Right hindlimb (tissue), 1 donor: Measurements from ENCODE around the gene NF1.
"Not testable (repeated sequence)": the region's sequence is repeated elsewhere in the genome, so short reads cannot be mapped to it uniquely, and the experiment has no call there.

ENCODE experiments used
- DNase-seq: peaks from one replicate; pipeline ENCODE4 v3.0.0-alpha.2; 2018

Gene NF1

DNA sequence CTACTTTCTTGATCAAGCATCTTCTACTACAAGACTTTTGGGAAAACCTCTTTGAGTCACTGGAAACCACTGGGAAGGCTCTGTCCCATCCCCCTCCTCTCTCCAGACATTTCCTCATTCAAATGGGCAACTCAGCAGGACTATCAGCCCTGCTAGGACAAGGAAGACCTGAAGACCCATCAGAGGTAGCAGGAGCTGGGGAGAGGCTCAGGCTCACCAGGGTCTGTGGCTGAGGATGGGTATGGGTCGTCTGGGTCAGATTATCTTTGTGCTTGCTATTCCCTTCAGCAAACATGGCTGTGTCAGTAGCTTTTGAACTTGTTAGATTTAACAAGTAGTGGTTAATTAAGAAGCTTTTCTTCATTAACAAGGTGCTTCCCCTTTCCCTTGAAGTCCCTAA is 15.0 kb upstream of the NF1 start:
- no peak for DNase-seq

DNA sequence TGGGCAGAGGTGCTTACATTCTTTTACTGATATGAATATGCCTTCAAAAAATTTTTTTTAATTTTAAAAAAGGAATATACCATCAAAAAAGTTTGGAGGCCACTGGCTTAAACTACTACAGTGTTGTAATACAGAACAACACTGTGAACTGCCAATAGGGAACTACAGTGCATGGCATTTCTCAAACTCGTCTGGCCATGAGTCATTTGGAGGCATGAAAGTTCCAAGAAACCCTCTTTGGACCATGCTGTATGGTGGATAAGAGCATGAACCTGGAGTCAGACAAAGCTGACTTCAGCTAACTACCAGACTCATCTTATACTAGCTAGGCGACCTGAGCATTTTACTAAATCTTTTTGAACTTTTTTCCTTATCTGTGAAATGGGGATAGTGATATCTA is 9.2 kb upstream of the NF1 start:
- no peak for DNase-seq

DNA sequence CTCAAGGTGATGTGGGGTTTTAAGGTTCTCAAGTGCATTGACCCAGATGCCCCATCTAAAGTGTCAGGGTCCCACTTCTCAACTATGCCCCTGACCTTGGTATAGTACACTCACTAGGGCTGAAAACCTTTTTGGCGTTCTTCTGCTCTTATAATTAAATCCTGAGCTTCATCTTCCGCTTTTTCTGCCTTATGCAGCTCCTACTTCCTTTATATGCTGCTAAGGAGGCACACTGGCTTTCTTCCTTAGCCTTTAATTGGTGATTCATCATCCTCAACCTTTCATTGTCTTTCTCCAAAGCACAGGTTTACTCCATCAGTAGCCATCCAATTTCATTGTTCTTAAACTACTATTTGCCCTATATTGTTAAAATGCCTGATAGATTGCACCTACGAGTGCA is 5.3 kb upstream of the NF1 start:
- DNase-seq = no peak

DNA sequence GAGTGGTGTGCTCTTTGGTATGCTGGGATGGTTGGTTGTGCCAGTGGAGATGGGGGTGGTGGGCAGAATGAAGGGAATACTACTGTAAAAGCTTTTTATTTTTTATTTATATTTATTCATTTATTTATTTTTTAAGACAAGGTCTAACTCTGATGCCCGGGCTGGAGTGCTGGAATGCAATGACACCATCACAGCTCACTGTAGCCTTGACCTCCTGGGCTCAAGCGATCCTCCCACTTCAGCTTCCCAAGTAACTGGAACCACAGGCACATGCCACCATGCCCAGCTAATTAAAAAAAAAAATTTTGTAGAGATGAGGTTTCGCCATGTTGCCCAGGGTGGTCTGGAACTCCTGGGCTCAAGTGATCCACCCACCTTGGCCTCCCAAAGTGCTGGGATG is 4.1 kb upstream of the NF1 start:
- not testable (repeated sequence) for DNase-seq

DNA sequence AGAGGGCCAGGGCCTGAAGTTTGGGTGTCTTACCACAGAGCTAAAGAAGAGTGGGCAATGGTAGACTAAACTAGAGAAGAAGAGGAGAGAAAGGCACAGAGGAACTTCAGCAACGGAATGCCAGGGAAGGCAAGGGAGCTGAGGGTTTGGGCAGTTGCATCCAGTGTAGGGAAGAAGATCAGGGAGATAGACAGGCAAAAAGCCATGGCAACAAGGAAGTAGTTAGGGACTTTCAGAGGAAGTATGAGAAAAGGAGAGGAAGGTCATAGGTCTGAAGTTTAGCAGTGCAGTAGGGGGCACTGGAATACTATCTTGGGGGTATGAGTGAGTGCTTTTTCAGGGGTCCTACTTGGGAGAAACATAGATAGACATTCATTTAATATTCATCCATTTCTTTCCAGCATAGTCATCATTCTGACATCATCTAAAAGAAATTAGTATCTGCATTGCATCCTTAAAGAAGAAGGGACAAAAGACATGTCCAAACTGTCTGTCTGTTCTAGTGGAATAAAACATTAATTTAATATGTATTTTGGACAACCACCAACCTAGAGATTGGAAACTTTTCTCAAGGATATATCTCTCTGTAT is 2.2 kb upstream of the NF1 start:
- no peak for DNase-seq

DNA sequence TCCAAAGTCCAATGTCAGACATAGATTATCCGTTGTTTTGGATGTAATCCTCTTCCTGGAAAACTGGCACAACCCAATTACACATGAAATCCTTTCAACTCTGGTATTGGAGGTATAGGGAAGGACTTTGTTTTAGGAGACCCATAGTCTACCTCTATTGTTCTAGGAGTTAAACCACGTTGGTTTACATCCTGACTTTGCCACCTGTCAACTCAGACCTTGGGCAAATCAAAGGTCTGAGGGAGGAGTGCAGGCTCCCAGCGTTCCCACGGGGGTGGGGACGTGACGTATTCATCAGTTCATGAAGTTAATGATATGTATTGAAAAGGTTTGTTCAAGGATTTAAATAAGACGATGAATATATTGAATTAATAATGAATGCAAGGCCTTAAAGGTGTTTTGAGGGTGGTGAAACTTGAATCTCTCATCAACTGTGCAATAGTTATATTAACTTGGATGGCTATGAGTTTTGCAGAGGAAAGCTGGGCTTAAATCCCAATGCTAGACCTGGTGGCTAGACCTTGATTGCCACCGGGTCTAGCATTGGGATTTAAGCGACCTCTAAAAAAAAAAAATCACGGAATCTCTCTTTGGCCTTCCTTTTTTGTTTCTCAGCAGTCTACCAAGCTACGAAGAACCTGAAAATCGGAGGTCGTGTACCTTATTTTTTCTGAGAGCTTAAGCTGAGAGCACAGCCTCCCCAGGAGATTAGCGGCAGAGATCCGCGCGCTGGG is 744 bp upstream of the NF1 start:
- no peak for DNase-seq

DNA sequence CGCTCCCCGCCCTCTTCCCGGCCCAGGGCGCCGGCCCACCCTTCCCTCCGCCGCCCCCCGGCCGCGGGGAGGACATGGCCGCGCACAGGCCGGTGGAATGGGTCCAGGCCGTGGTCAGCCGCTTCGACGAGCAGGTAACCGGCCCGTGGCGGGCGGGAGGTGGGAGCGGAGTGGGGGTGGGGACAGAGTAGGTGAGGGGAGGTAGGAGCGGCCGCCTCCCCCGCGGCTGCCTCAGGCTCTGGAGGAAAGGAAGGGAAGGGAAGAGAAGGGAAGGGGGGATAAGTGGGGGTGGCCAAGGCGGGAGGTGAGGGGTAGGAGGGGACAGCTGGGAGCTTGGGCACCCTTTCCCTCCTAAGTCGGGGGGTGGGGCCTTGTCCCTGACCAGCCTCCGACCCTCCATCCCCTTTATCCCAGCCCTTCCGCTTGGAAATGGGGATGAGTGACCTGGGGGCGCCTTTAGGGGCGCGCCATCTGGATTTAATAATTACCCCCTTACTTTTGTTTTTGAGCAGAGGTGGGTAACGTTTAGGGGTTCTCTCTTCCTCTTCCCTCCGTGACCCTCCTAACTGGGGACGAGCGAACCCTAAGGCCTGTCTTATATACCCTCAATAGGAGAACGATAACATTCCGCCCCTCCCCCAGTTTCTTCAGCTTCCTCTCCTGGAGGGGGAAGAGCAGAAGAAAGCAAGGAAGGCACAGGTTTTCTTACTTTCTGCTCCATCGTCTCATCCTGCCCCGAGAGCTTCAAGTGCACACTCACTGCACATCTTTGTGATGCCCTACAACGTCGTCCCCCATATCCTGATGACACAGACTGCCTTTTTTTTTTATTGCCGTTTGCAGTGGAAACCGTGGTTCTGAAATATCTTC is 694 bp downstream of the NF1 start:
- peak; percentile 84 for DNase-seq

DNA sequence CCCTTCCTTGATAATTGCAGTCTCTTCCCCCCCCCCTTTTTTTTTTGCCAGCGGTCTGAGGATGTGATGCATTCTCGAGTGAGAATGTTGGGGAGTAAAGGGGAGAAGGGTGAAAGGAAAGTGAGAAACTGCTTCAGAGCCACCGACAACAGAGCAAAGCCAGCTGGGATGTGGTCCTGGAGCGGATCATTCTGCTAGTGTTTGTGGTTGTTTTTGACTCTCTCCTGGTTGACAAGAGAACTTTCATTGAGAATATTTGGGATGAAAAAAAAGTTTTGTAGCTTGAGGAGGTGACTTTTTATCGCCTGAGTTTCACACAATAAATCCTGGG is 1.3 kb downstream of the NF1 start:
- peak; percentile 17 for DNase-seq

DNA sequence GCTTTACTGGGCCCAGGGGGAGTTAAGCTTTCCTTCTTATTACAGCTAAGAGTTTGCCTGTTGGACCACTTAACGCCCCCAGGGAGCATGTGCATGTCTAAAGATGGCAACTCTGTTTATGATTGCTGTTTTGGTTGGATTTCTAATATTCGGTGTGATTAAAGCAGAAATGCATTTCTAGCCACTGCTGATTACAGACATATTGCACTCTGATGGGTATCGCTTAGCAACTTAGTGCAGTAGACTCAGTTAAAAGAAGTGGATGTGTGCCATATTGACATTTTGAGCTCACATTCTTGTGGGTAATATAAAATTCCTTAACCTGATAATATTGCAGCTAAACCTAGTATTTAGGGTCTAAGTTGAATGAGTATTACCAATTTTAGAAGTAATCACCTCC is 4.2 kb downstream of the NF1 start:
- no peak for DNase-seq

DNA sequence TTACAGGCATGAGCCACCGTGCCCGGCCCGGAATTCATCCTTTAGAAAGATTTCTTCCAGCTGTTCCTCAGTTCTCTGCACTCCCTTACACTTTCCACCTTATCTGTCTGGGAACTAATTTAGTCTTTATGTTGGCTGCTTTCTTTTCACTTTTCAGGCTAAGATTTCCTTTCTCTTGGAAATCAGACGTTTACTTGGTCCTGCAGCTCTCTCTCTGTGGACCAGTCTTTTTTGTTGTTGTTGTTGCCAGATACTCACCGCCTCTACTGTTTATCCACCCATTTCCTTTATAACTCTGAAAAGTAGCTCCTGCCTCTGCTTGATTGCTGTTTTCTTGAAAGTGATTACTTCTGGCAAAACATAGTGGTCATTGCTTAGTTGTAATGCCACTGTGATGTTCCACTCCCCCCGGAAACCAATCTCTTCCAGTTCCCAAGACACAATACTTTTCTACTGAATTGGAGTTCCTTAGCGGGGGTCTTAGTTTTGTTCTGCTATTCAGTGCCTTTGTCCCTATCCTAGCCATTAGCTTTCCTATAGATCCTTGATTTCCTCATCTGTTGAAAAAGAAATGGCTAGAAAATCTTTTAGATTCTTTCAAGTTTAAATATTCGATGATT is 6.2 kb downstream of the NF1 start:
- no peak for DNase-seq

DNA sequence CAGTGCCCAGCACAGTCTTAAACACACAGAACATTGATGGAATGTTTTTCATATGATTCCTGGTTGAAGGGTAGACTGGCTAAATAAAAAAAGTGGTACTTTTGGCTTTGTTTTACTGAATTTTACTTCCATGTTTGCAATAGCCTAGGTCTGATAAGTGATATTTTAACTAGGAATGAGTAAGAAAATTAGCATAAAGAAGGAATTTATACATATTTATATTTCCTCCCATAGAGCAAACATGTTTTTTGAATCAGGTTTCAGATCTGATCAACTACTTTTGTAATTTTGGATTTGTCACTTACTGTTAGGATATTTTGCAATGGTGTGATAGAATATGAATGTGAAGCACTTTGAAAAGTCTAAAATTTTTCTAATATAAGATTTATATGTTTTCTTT is 7.2 kb downstream of the NF1 start:
- no peak for DNase-seq

DNA sequence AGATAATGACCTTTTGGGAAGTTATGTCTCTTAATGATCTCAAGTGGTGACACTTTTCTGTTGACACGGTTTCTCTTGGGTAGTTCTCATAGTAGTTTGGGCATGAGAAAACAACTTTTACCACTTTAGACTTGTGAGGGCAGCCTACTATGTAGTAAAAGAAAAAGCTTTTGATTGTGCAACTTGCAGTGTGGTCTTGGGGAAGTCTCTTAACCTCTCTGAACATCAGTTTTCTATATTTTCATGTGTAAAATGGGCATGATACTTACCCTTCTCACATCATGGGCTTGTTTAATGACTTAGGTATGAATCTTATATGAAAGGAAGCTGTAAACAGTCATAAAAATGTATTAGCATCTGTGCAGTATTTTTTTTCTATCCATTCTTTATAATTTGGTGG is 11.2 kb downstream of the NF1 start:
- DNase-seq = no peak

DNA sequence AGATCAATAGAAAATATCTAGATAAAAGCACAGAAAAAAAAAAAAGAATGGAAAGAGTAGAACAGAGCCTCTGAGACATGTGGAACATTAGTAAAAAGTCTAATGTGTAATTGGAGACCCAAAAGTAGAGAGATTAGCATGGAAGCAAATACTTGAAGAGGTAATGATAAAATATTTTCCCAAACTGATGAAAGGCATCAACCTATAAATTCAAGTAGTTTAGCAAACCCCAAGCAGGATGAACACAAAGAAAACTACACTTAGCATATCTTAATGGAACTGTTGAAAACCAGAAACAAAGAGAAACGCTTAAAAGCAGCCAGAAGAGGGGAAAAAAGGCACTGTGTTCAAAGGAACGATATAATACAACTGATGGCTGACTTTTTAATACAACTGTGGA is 16.4 kb downstream of the NF1 start:
- DNase-seq = no peak

DNA sequence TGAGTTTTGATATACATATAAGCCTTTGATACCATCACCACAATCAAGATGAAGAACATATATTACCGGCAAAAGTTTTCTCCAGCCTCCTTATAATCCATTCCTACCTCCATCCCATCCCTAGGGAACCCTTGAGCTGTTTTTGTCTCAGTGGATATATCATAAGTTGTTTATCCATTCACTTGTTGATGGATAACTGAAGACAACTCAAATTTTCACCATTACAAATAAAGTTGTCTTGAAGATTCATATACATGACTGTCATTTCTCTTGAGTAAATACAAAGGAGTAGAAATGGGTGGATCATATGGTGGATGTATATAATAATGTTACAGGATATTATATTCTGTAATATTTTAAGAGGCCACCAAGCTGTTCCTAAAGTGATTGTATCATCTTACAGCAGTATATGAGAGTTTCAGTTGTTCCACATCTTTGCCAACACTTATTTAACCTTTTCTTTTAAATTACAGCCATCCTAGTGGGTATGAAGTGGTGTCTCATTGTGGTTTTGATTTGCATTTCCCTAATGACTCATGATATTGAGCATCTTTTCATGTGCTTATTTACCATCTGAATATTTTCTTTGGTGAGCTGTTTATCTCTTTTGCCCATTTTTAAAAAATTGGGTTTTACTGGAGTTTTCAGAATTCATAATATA is 17.4 kb downstream of the NF1 start:
- no peak for DNase-seq

DNA sequence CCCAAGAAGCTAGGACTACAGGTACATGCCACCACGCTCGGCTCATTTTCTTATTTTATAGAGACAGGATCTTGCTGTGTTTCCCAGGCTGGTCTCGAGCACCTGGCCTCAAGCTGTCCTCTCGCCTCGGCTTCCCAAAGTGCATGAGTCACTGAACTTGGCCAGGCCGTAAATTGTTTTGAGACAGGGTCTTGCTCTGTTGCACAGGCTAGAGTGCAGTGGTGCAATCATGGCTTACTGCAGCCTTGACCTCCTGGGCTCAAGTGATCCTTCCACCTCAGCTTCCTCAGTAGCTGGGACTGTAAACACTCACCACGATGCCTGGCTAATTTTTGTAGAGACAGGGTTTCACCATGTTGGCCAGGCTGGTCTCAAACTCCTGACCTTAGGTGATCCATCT is 18.6 kb downstream of the NF1 start:
- DNase-seq = not testable (repeated sequence)

DNA sequence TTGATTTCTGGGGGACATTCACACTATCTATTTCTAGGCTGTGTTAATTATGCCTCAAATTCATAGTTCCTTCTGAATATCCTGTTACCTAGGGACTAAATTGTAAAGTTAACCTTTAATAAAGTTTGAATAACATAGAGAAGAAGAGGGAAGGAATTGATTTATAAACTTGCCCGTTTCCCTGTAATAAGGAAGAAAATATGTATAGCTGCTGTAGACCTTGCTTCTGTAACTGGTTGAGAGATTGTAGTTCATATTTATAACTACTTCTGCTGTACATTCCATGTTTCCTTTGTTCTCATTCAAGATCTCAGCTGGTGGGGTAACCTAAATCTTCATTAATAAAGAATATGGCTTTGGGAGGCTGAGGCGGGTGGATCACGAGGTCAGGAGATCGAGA is 19.2 kb downstream of the NF1 start:
- DNase-seq = no peak

DNA sequence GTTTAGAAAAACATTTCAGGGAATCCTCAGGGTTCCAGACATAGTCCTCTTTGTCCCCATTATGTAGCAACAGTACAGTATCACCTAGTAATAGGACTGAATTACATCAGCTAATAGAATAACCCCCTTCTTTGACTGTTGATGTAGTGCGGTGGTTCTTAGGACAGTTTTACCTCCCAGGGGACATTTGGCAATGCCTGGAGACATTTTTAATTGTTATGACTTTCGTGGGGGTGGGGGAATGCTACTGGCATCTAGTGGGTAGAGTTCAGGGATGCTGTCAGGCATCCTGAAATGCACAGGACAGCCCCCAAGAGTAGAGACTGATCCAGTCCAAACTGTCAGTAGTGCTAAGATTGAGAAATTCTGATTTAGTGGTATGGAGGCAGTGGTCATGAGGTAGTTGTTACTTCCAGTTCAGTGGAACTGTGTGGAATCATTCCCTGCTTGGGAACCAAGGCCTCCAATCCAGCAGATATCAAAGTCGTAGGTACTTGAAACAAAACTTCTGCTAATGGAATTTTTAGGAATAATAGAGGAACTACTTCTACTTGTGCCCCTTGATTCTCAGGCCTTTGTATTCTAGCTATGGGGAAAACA is 20.3 kb downstream of the NF1 start:
- DNase-seq = no peak

DNA sequence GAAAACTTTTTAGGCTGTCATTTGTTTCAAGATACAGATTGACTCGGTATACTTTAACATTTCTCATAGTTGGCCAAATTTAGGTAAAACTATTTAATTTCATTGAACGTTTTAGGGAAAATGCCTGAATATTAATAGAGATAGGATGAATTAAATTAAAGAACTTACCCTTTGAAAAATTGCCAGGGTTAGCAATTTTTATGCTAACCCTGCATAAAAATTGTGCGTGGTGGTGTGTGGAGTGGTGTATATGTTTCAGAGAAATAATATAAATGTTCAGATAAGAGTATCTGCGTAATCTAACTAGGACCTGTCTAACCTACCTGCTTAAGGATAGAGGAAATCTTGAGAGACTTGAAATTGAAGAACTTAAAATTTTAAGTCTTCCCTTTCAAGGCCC is 21.4 kb downstream of the NF1 start:
- no peak for DNase-seq

DNA sequence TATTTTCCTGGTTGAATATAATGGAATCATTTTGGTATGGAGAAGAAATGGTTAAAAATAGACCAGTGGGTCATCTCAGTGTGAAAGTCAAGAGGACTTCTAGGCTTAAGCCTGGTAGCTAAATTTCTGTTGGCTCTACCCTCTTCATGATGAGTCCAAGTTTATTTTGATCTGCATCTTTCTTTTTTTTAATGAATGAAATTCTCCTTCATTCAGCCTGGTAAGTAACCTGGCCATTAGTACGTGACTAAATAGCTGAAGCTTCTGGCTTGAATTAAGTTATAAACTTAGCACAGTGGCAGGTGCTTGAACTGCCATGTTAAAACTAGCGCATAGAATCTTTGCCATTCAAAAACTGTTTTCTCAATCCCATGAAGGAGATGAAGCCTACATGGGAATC is 28.0 kb downstream of the NF1 start:
- DNase-seq = no peak

DNA sequence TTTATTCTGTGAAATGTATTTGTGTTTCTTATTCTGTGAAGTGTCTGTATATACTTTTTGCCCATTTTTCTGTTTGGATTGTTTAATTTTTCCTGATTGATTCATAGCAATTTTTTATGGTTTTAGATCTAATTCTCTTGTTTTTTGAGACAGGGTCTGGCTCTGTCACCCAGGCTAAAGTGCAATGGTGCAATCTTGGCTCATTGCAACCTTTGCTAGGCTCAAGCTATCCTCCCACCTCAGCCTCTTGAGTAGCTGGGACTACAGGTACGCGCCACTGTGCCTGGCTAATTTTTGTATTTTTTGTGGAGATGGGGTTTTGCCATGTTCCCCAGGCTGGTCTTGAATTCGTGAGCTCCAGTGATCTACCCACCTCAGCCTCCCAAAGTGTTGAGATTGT is 31.5 kb downstream of the NF1 start:
- DNase-seq = no peak

DNA sequence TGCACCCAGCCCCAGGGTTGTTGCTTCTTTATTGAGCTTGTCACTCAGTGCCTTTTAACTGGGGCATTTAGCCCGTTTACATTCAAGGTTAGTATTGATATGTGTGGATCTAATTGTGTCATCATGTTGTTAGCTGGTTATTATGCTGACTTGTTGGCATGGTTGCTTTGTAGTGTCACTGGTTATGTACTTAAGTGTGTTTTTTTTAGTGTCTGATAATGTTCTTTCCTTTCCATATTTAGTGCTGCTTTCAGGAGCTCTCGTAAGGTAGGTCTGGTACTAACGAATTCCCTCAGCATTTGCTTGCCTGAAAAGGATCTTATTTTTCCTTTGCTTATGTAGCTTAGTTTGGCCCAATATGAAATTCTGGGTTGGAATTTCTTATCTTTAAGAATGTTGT is 33.5 kb downstream of the NF1 start:
- DNase-seq = no peak

DNA sequence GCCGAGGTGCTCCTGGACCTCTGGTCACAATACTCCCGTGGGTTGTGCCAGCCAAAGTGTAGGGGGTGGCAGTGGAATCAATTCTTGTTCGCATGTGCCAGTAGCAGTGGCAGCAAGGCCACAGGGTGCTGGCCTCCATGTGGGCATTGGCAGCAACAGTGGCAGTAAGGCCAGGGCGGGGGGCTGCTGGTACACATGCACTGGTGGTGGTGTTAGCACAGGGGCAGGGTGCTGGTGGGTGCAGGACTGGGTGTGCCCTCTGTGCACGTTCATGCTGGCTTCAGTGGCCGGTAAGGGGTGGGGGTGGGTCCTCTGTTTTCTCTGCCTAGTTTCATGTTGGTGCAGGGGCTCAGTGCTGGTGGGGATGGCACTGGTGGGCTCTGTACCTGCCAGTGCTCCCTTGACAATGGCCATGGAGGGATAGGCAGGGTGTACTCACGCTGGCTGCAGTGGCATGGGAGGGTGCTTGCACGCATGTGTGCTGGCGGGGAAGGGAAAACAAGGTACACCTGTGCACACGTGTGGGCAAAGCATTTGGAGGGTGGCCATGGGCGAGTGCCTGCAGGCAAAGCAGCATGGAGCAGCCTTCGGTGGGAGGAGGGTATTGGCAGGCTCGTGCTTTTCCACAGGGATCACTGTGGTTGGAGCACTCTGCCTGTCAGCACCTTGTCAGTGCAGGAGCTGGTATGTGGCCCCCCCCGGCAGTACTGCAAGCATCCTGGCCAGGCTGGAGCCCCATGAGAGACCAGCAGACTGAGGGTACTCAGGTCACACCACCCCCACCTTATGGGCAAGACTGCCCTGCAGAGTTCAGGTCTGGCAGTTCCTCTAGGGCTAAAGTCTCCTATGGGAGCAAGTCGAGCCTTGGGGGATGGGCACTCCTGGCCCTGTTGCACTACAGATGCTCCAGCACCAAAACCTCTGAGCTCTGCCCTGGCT is 35.8 kb downstream of the NF1 start:
- DNase-seq = no peak
